Neural cell (in vitro differentiated cells): ENCODE data around the gene TMEM131L.

ENCODE experiments used
- EP300 ChIP-seq: fragments of 450-650 bp; conservative IDR thresholded peaks from 2 replicates; pipeline ENCODE4 v1.6.1; 2014; ENCODE audit warnings: antibody characterized with exemption, mild to moderate bottlenecking, moderate library complexity; ENCODE audit not compliant: poor library complexity, severe bottlenecking
- EZH2 ChIP-seq: fragments of 200-600, 300-800 bp; shearing (Covaris generic), sonication (generic); IDR thresholded peaks from 2 replicates; pipeline ENCODE4 v1.6.1; 2014; ENCODE audit warnings: antibody characterized with exemption, low read length, borderline replicate concordance, mild to moderate bottlenecking; ENCODE audit not compliant: insufficient read depth, poor library complexity, severe bottlenecking
- MXI1 ChIP-seq: fragments of 450-650 bp; conservative IDR thresholded peaks from 2 replicates; pipeline ENCODE4 v1.6.1; 2014; ENCODE audit warnings: antibody characterized with exemption, mild to moderate bottlenecking; ENCODE audit not compliant: poor library complexity, severe bottlenecking
- POLR2AphosphoS5 ChIP-seq: IDR thresholded peaks from 2 replicates; pipeline ENCODE4 v1.6.1; 2012
- RAD21 ChIP-seq: fragments of 450-650 bp; conservative IDR thresholded peaks from 2 replicates; pipeline ENCODE4 v1.6.1; 2014; ENCODE audit warnings: antibody characterized with exemption, mild to moderate bottlenecking, moderate library complexity
- SMC3 ChIP-seq: fragments of 450-650 bp; conservative IDR thresholded peaks from 2 replicates; pipeline ENCODE4 v1.6.1; 2014; ENCODE audit warnings: antibody characterized with exemption, mild to moderate bottlenecking, moderate library complexity; ENCODE audit not compliant: poor library complexity
- TAF1 ChIP-seq: IDR thresholded peaks from 2 replicates; pipeline ENCODE4 v1.6.1; 2012; ENCODE audit warnings: low read depth
- TF ChIP-seq, protein P1 (sequence below): fragments of 450-650 bp; IDR thresholded peaks from 2 replicates; pipeline ENCODE4 v1.5.1; 2014; ENCODE audit warnings: antibody characterized with exemption, mild to moderate bottlenecking, moderate library complexity; ENCODE audit not compliant: poor library complexity, severe bottlenecking
- TF ChIP-seq, protein P2 (sequence below): IDR thresholded peaks from 2 replicates; pipeline ENCODE4 v1.6.1; 2012; ENCODE audit warnings: borderline replicate concordance

GRCh38 chr4:153661908-153662307 lies 195.7 kb downstream of the TMEM131L start:
- TF ChIP-seq, protein P1, sequence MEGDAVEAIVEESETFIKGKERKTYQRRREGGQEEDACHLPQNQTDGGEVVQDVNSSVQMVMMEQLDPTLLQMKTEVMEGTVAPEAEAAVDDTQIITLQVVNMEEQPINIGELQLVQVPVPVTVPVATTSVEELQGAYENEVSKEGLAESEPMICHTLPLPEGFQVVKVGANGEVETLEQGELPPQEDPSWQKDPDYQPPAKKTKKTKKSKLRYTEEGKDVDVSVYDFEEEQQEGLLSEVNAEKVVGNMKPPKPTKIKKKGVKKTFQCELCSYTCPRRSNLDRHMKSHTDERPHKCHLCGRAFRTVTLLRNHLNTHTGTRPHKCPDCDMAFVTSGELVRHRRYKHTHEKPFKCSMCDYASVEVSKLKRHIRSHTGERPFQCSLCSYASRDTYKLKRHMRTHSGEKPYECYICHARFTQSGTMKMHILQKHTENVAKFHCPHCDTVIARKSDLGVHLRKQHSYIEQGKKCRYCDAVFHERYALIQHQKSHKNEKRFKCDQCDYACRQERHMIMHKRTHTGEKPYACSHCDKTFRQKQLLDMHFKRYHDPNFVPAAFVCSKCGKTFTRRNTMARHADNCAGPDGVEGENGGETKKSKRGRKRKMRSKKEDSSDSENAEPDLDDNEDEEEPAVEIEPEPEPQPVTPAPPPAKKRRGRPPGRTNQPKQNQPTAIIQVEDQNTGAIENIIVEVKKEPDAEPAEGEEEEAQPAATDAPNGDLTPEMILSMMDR, result no peak
- TF ChIP-seq MXI1 (no peak), EP300 (no peak), POLR2AphosphoS5 (no peak), TAF1 (no peak), RAD21 (no peak), EZH2 (no peak), SMC3 (no peak)
- TF ChIP-seq, protein P2, sequence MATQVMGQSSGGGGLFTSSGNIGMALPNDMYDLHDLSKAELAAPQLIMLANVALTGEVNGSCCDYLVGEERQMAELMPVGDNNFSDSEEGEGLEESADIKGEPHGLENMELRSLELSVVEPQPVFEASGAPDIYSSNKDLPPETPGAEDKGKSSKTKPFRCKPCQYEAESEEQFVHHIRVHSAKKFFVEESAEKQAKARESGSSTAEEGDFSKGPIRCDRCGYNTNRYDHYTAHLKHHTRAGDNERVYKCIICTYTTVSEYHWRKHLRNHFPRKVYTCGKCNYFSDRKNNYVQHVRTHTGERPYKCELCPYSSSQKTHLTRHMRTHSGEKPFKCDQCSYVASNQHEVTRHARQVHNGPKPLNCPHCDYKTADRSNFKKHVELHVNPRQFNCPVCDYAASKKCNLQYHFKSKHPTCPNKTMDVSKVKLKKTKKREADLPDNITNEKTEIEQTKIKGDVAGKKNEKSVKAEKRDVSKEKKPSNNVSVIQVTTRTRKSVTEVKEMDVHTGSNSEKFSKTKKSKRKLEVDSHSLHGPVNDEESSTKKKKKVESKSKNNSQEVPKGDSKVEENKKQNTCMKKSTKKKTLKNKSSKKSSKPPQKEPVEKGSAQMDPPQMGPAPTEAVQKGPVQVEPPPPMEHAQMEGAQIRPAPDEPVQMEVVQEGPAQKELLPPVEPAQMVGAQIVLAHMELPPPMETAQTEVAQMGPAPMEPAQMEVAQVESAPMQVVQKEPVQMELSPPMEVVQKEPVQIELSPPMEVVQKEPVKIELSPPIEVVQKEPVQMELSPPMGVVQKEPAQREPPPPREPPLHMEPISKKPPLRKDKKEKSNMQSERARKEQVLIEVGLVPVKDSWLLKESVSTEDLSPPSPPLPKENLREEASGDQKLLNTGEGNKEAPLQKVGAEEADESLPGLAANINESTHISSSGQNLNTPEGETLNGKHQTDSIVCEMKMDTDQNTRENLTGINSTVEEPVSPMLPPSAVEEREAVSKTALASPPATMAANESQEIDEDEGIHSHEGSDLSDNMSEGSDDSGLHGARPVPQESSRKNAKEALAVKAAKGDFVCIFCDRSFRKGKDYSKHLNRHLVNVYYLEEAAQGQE, result no peak
